Liver (tissue), 3 donors: ENCODE results near the gene C3orf52.

Source experiments
- CTCF ChIP-seq: fragments of 150-350 bp; IDR thresholded peaks from 2 replicates; pipeline ENCODE4 v1.5.1; 2017; ENCODE audit warnings: improper control_type of control experiment, low read depth, low read length; ENCODE audit not compliant: missing input control
- RXRA ChIP-seq, 2 donors: IDR thresholded peaks; 2 replicates each; pipeline ENCODE4 v1.6.1; 2017 to 2018; ENCODE audit warnings: antibody characterized with exemption in 2 of 2, mild to moderate bottlenecking in 1 of 2
- SP1 ChIP-seq: IDR thresholded peaks from 2 replicates; pipeline ENCODE4 v1.6.1; 2018; ENCODE audit warnings: antibody characterized with exemption, mild to moderate bottlenecking
- TAF1 ChIP-seq: conservative IDR thresholded peaks from 2 replicates; pipeline ENCODE4 v1.6.1; 2016; ENCODE audit warnings: antibody characterized with exemption, mild to moderate bottlenecking
- TF ChIP-seq, protein P1 (sequence below): IDR thresholded peaks from 2 replicates; pipeline ENCODE4 v1.6.1; 2016; ENCODE audit warnings: antibody characterized with exemption
- donor health status: healthy.
- donor health status: healthy.

- TF ChIP-seq CTCF = no peak
- TF ChIP-seq RXRA (IDR thresholded peaks at IDR 0.05) = no peak
- TF ChIP-seq SP1 = no peak
- TF ChIP-seq, protein P1, sequence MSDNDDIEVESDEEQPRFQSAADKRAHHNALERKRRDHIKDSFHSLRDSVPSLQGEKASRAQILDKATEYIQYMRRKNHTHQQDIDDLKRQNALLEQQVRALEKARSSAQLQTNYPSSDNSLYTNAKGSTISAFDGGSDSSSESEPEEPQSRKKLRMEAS = no peak
- TF ChIP-seq TAF1 = no peak
Measured at GRCh38 chr3:112143689-112144088, 57.5 kb downstream of the C3orf52 start.
